KMS-11 (cell line): Measurements from ENCODE around the gene KIF26B.

ENCODE experiments used
- H2AFZ ChIP-seq: fragments of 200-600 bp; sonication (generic); 2 replicates; pipeline ENCODE4 v1.6.1; 2016; ENCODE audit warnings: antibody characterized with exemption, mixed run types, low read depth
- H3K27ac ChIP-seq: fragments of 200-600 bp; sonication (generic); 2 replicates; pipeline ENCODE4 v1.6.1; 2016; ENCODE audit warnings: mild to moderate bottlenecking, mixed run types
- H3K27me3 ChIP-seq: fragments of 200-600 bp; sonication (generic); 2 replicates; pipeline ENCODE4 v1.6.1; 2017; ENCODE audit warnings: mild to moderate bottlenecking, low read depth, mixed run types, moderate library complexity; ENCODE audit not compliant: insufficient read depth
- H3K36me3 ChIP-seq: fragments of 200-600 bp; sonication (generic); 2 replicates; pipeline ENCODE4 v1.6.1; 2017; ENCODE audit warnings: mild to moderate bottlenecking, mixed run types; ENCODE audit not compliant: insufficient read depth
- H3K4me1 ChIP-seq: fragments of 200-600 bp; sonication (generic); 2 replicates; pipeline ENCODE4 v1.6.1; 2016; ENCODE audit warnings: mild to moderate bottlenecking, low read depth, mixed run types; ENCODE audit not compliant: poor library complexity, severe bottlenecking
- H3K4me2 ChIP-seq: fragments of 200-600 bp; sonication (generic); 2 replicates; pipeline ENCODE4 v1.7.0; 2016; ENCODE audit warnings: mild to moderate bottlenecking, mixed run types
- H3K4me3 ChIP-seq: fragments of 200-600 bp; sonication (generic); IDR thresholded peaks from 2 replicates; pipeline ENCODE4 v1.6.1; 2017; ENCODE audit warnings: low read depth, low read length, mixed read lengths; ENCODE audit not compliant: insufficient read depth
- H3K79me2 ChIP-seq: fragments of 200-600 bp; sonication (generic); 2 replicates; pipeline ENCODE4 v1.6.1; 2016; ENCODE audit warnings: low read depth, mixed run types; ENCODE audit not compliant: insufficient read depth
- H3K9ac ChIP-seq: fragments of 200-600 bp; sonication (generic); 2 replicates; pipeline ENCODE4 v1.6.1; 2016; ENCODE audit warnings: mild to moderate bottlenecking, mixed run types
- H4K20me1 ChIP-seq: fragments of 200-600 bp; sonication (generic); 2 replicates; pipeline ENCODE4 v1.6.1; 2016; ENCODE audit warnings: mild to moderate bottlenecking, mixed run types; ENCODE audit not compliant: insufficient read depth
- CTCF ChIP-seq: fragments of 200-600 bp; sonication (generic); conservative IDR thresholded peaks from 2 replicates; pipeline ENCODE4 v1.6.1; 2017; ENCODE audit warnings: low read depth, mild to moderate bottlenecking, antibody characterized with exemption, low read length, moderate library complexity, mixed read lengths

The KIF26B gene

DNA sequence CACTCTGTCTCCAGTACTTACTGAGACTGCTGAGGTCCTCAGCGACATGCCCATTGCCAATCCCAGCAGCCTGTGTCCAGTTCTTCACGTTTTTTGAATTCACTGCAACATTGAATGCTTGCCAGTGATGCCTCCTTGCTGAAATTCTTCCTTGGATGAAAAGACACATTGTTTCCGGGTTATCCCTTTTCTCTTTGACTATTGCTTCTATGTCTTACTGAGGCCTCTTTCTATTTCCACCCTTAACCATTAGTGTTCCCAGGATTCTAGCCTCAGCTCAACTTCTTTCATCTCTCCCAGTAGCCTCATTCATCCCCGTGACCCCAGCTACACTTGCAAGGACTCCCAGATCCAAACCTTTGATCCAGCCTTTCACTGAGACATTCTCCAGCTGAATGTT is 46.5 kb upstream of the KIF26B start:
- no peak for TF ChIP-seq CTCF
- no peaks in the 10 kb centered on the region for H3K79me2 ChIP-seq
- no peak overlapping the region for H2AFZ ChIP-seq
- no peak overlapping the region for H3K4me2 ChIP-seq
- H3K36me3 ChIP-seq, result no peaks in the 10 kb centered on the region
- H3K27ac ChIP-seq, result no peak overlapping the region
- no peak overlapping the region for H3K9ac ChIP-seq
- no peaks in the 10 kb centered on the region for H4K20me1 ChIP-seq
- H3K4me1 ChIP-seq, result no peaks in the 10 kb centered on the region
- H3K4me3 ChIP-seq, result no peak overlapping the region
- no peaks in the 10 kb centered on the region for H3K27me3 ChIP-seq

DNA sequence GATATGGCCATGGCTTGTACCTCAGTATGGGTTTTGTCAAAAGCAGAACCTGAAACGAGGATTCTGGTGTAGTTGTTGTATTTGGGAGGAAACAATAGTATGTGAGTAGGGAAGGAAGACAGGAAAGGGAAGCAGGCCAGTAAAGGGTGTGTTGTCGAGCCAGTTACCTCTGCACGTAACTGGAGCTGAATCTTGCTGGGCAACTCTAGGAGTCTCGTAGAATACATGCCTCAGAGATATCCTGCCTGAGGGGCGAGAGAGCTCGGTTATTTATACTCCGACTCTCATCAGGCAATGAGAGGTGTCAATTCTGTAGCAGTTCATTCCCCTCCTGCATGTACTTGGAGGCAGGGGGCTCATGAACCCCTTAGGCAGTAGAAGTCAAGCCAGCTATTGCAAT is 45.9 kb upstream of the KIF26B start:
- H3K27ac ChIP-seq, result no peak overlapping the region
- no peak overlapping the region for H3K4me2 ChIP-seq
- H3K9ac ChIP-seq, result no peak overlapping the region
- no peaks in the 10 kb centered on the region for H3K79me2 ChIP-seq
- no peak overlapping the region for H2AFZ ChIP-seq
- no peaks in the 10 kb centered on the region for H4K20me1 ChIP-seq
- no peaks in the 10 kb centered on the region for H3K36me3 ChIP-seq
- TF ChIP-seq CTCF, result no peak
- H3K4me1 ChIP-seq, result no peaks in the 10 kb centered on the region
- no peak overlapping the region for H3K4me3 ChIP-seq
- no peaks in the 10 kb centered on the region for H3K27me3 ChIP-seq

DNA sequence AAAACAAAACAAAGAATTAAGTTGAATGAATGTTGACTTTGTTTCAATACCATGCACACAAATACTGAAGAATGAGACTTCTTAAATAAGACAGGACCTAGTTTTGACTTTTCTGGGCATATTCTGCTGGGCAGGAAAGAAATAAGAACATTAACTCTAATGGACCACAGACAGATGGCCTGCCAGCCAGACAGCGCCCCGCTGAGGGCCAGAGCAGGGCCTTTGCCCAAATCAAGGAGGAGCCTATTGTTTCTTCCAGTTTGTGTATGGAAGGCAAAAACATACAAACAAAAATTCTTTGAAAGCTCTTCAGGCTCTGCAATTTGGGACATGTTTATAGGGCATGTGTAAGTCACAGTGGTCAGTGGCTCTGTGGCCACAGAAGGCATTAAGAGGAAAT is 44.4 kb upstream of the KIF26B start:
- no peak for TF ChIP-seq CTCF

GRCh38 chr1:245111073-245111472 is 43.7 kb upstream of the KIF26B start:
- Histone ChIP-seq H3K36me3 (no peaks in the 10 kb centered on the region), H4K20me1 (no peaks in the 10 kb centered on the region), H3K9ac (no peak overlapping the region), H3K4me3 (no peak overlapping the region), H2AFZ (no peak overlapping the region), H3K4me2 (no peak overlapping the region), H3K79me2 (no peaks in the 10 kb centered on the region), H3K27me3 (no peaks in the 10 kb centered on the region), H3K4me1 (no peaks in the 10 kb centered on the region), H3K27ac (no peak overlapping the region)
- no peak for TF ChIP-seq CTCF

More for the DNA sequence above, 44.4 kb upstream of the KIF26B start:
- Histone ChIP-seq H2AFZ (no peak overlapping the region), H3K27me3 (no peaks in the 10 kb centered on the region), H3K4me3 (no peak overlapping the region), H3K4me1 (no peaks in the 10 kb centered on the region), H3K36me3 (no peaks in the 10 kb centered on the region), H3K27ac (no peak overlapping the region), H3K9ac (no peak overlapping the region), H3K4me2 (no peak overlapping the region), H3K79me2 (no peaks in the 10 kb centered on the region), H4K20me1 (no peaks in the 10 kb centered on the region)

DNA sequence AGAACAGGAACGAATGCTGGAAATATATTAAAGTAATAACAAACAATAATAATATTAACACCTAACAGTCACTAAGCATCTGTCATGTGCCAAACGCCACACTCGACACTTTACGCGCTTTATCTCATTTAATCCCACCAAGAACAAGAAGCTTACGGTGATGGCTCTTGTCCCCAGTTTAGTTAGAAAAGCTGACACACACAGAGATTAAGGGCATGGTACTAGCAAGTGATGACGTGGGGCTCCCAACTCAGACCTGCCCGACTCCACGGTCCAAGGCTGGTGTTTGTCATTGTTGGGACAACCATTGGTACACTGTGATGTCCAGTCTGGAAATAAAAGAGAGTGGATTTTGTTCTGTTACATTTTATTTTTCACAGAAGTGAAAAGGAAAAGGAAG is 41.1 kb upstream of the KIF26B start:
- no peaks in the 10 kb centered on the region for H4K20me1 ChIP-seq
- no peak overlapping the region for H3K27ac ChIP-seq
- H3K9ac ChIP-seq, result no peak overlapping the region
- TF ChIP-seq CTCF, result no peak
- H3K27me3 ChIP-seq, result no peaks in the 10 kb centered on the region
- H3K36me3 ChIP-seq, result no peaks in the 10 kb centered on the region
- no peak overlapping the region for H3K4me2 ChIP-seq
- no peak overlapping the region for H3K4me3 ChIP-seq
- no peaks in the 10 kb centered on the region for H3K79me2 ChIP-seq
- H3K4me1 ChIP-seq, result no peaks in the 10 kb centered on the region
- no peak overlapping the region for H2AFZ ChIP-seq
